CD8-positive, alpha-beta memory T cell (primary cell): ENCODE measurements around the gene NTM. TPM values are rescaled to one million over a fixed set of nuclear protein-coding genes. Genes with fewer than 3 reads are reported as not detected.

Experiments used
- CTCF ChIA-PET: fragments of 350-600 bp; sonication (Branson Sonifier 250); formaldehyde crosslinking; loops from one replicate; lab custom pipeline; 2021; ENCODE audit warnings: antibody characterized with exemption; lab: Charles Lee
- POLR2A ChIA-PET: fragments of 350-600 bp; sonication (Branson Sonifier 250); formaldehyde crosslinking; loops from one replicate; lab custom pipeline; 2021; ENCODE audit warnings: antibody characterized with exemption; lab: Charles Lee
- DNase-seq, 5 donors: peaks; one replicate each; pipeline versions ENCODE4 v3.0.0 to v3.0.0-alpha.2; 2020 to 2022; ENCODE audit warnings: mixed read lengths in 1 of 5
- H3K27ac ChIP-seq: one replicate; pipeline ENCODE4 v1.7.0; 2013; ENCODE audit warnings: low read depth, mild to moderate bottlenecking, low read length, moderate library complexity
- H3K27me3 ChIP-seq: 2 replicates; pipeline ENCODE4 v1.7.0; 2013; ENCODE audit warnings: low read length, mild to moderate bottlenecking; ENCODE audit not compliant: insufficient read depth, poor library complexity, severe bottlenecking
- H3K36me3 ChIP-seq: 2 replicates; pipeline ENCODE4 v1.7.0; 2013; ENCODE audit warnings: mild to moderate bottlenecking, low read length, moderate library complexity; ENCODE audit not compliant: insufficient read depth
- H3K4me1 ChIP-seq: 2 replicates; pipeline ENCODE4 v1.7.0; 2013; ENCODE audit warnings: mild to moderate bottlenecking, low read length, moderate library complexity; ENCODE audit not compliant: insufficient read depth
- H3K4me3 ChIP-seq: 2 replicates; pipeline ENCODE4 v1.7.0; 2013; ENCODE audit warnings: mild to moderate bottlenecking, low read length
- H3K9me3 ChIP-seq: 2 replicates; pipeline ENCODE4 v1.7.0; 2013; ENCODE audit warnings: mild to moderate bottlenecking, low read length
- H3K27ac Mint-ChIP-seq, 8 donors: one replicate each; pipeline ENCODE4 v1.8.0; 2020 to 2021; ENCODE audit warnings: mixed read lengths in 8 of 8, mild to moderate bottlenecking in 6 of 8, inconsistent platforms in 3 of 8, moderate library complexity in 3 of 8
- H3K27me3 Mint-ChIP-seq, 2 donors: one replicate each; pipeline ENCODE4 v1.8.0; 2020 to 2021; ENCODE audit warnings: mixed read lengths in 2 of 2, mild to moderate bottlenecking in 1 of 2, moderate library complexity in 1 of 2
- H3K36me3 Mint-ChIP-seq, 3 donors: one replicate each; pipeline ENCODE4 v1.8.0; 2020 to 2021; ENCODE audit warnings: mixed read lengths in 3 of 3, inconsistent platforms in 1 of 3, mild to moderate bottlenecking in 1 of 3
- H3K4me1 Mint-ChIP-seq, 3 donors: one replicate each; pipeline ENCODE4 v1.8.0; 2020 to 2021; ENCODE audit warnings: mixed read lengths in 3 of 3, inconsistent platforms in 1 of 3, mild to moderate bottlenecking in 1 of 3
- H3K4me3 Mint-ChIP-seq, 7 donors: one replicate each; pipeline ENCODE4 v1.8.0; 2020 to 2021; ENCODE audit warnings: mixed read lengths in 7 of 7, mild to moderate bottlenecking in 6 of 7, moderate library complexity in 4 of 7, inconsistent platforms in 2 of 7
- H3K9me3 Mint-ChIP-seq, 5 donors: one replicate each; pipeline ENCODE4 v1.8.0; 2020 to 2022; ENCODE audit warnings: mixed read lengths in 5 of 5, mild to moderate bottlenecking in 3 of 5, moderate library complexity in 2 of 5, inconsistent platforms in 1 of 5
- polyA plus RNA-seq: library from polyadenylated mRNA; unstranded; fragments of 300-500 nt; fragmentation: Illumina TruSeq; gene quantifications from one replicate; pipeline ENCODE4 v1.2.3, GENCODE V29; 2021
- total RNA-seq, 2 experiments: library from RNA; stranded (reverse); gene quantifications; one replicate each; pipeline ENCODE4 v1.2.3, GENCODE V29; 2021

NTM gene
- not detected for total RNA-seq
- polyA plus RNA-seq = not detected

DNA sequence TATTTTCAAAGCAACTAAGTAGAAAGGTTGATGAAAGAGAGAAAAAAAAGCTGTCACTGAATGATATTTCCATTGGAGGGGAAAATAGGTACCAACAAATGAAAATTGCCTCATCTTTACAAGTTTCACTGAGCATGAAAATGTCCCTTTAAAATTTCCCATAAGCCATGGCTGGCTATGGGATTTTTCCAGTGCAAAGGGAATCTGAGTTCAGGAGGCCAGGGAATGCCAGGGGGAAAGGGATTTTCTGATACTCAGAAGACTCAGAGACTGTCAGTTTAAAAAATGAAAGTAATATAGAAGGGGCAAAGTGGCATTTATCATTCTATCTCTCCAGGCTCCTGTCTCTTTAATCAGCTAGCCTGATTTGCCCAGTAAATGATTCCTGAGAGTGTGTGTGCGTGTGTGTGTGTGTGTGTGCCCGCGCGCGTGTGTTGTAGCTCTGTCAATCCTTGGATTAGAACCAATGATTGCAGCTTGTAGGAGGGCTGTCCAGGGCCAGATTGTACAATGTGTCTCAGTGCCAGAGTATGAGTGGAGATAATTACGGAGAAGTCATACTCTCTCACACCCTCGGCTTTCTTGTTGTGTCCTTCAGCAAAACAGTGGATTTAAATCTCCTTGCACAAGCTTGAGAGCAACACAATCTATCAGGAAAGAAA lies at the start of gene NTM:
NTM (plus strand) TSS at position 526 of the 662 bp plus-strand sequence.
- POLR2A ChIA-PET = no interaction called here
- H3K4me3 ChIP-seq = no peak within 1 kb of the TSS
- Mint-ChIP-seq H3K27me3 (no peaks in the 10 kb centered on the region), H3K9me3 (peaks cover 0 to 7% (median 0%) of the 10 kb centered on the region in 5 donors), H3K4me1 (no peaks in the 10 kb centered on the region), H3K4me3 (no peak within 1 kb of the TSS), H3K36me3 (no peaks in the 10 kb centered on the region), H3K27ac (no peak within 1 kb of the TSS)
- H3K4me1 ChIP-seq = no peaks in the 10 kb centered on the region
- H3K27ac ChIP-seq = no peak within 1 kb of the TSS
- H3K27me3 ChIP-seq = no peaks in the 10 kb centered on the region
- CTCF ChIA-PET = no interaction called here
- no peaks in the 10 kb centered on the region for H3K9me3 ChIP-seq
- H3K36me3 ChIP-seq = no peaks in the 10 kb centered on the region
- no peak for DNase-seq

DNA sequence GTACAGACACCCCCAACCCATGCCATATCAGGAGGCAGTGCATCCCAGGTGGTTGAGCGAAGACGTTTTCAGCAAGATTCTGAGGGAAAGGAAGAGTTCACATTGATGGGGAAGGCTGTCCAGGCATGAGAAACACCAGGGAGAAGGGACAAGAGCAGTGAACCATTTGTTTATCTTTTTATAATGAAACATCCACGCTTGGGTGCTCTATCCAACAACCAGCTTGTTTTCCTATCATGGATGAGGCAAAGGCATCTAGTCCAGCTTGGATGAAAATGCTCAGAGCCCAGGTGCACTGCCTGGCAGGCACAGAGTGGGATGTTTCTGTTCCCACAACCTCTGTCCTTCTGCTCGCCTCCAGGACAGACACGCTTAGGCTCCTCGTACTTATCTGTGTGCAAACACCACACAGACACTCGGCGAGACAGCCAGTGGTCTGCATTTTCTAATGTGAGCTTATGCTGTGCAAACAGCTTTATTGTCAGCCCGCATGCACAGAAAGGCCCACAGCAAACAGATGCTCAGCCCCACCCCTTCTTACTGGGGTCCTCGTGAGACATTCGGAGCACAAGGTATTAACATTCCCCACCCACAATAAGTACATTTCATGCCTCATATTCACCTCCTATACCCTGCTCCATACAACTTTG lies 45.4 kb upstream of the NTM start:
- Histone ChIP-seq H3K27me3 (no peaks in the 10 kb centered on the region), H3K9me3 (no peaks in the 10 kb centered on the region), H3K4me3 (no peak overlapping the region), H3K27ac (no peak overlapping the region), H3K4me1 (no peaks in the 10 kb centered on the region), H3K36me3 (no peaks in the 10 kb centered on the region)
- Mint-ChIP-seq H3K36me3 (no peaks in the 10 kb centered on the region), H3K4me3 (no peak overlapping the region), H3K27ac (no peak overlapping the region), H3K9me3 (peaks cover 0 to 2% (median 0%) of the 10 kb centered on the region in 5 donors), H3K4me1 (no peaks in the 10 kb centered on the region), H3K27me3 (peaks cover 0 to 1% of the 10 kb centered on the region in 2 donors)
- CTCF ChIA-PET = no interaction called here
- POLR2A ChIA-PET = no interaction called here
- DNase-seq = no peak

GRCh38 chr11:131326829-131327228 lies 43.6 kb upstream of the NTM start:
- H3K36me3 ChIP-seq = no peaks in the 10 kb centered on the region
- H3K4me1 ChIP-seq = no peaks in the 10 kb centered on the region
- Mint-ChIP-seq H3K4me3 (no peak overlapping the region), H3K27ac (no peak overlapping the region), H3K4me1 (no peaks in the 10 kb centered on the region), H3K36me3 (no peaks in the 10 kb centered on the region), H3K9me3 (peaks cover 0 to 2% (median 1%) of the 10 kb centered on the region in 5 donors), H3K27me3 (peaks cover 0 to 1% of the 10 kb centered on the region in 2 donors)
- H3K4me3 ChIP-seq = no peak overlapping the region
- CTCF ChIA-PET = no interaction called here
- no peak for DNase-seq
- H3K27me3 ChIP-seq = no peaks in the 10 kb centered on the region
- H3K27ac ChIP-seq = no peak overlapping the region
- H3K9me3 ChIP-seq = no peaks in the 10 kb centered on the region
- POLR2A ChIA-PET = no interaction called here

DNA sequence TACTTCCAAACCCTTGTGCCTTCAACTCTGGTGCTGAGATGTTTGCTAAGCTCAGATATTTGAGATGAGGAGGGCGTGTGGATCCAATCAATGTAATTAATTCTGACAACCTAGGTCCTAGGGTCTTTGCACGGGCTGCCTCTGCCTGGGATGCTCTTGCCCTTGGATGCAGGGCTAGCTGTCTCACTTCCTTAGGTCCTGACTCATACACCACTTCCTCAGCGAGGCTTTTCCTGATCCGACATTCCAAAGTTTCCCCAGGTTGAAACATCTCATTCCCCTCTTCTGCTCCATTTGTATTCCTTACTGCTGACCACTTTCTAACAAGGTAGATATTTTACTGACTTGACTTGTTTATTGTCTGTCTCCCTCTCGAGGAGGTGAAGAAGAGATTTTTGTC lies 43.0 kb upstream of the NTM start:
- no peak overlapping the region for H3K27ac ChIP-seq
- H3K4me1 Mint-ChIP-seq = no peaks in the 10 kb centered on the region
- POLR2A ChIA-PET = no interaction called here
- no peaks in the 10 kb centered on the region for H3K36me3 Mint-ChIP-seq
- no peaks in the 10 kb centered on the region for H3K36me3 ChIP-seq
- no peaks in the 10 kb centered on the region for H3K4me1 ChIP-seq
- DNase-seq = no peak
- H3K9me3 Mint-ChIP-seq = peaks cover 0 to 2% (median 1%) of the 10 kb centered on the region in 5 donors
- no peak overlapping the region for H3K4me3 ChIP-seq
- no peak overlapping the region for H3K4me3 Mint-ChIP-seq
- H3K27ac Mint-ChIP-seq = no peak overlapping the region
- no peaks in the 10 kb centered on the region for H3K9me3 ChIP-seq
- peaks cover 0 to 1% of the 10 kb centered on the region in 2 donors for H3K27me3 Mint-ChIP-seq
- H3K27me3 ChIP-seq = no peaks in the 10 kb centered on the region
- CTCF ChIA-PET = no interaction called here

- no peaks in the 10 kb centered on the region for H3K4me1 Mint-ChIP-seq
- CTCF ChIA-PET = no interaction called here
- H3K36me3 Mint-ChIP-seq = no peaks in the 10 kb centered on the region
- H3K27me3 ChIP-seq = no peaks in the 10 kb centered on the region
- H3K4me3 ChIP-seq = no peak overlapping the region
- H3K27me3 Mint-ChIP-seq = peaks cover 0 to 1% of the 10 kb centered on the region in 2 donors
- H3K36me3 ChIP-seq = no peaks in the 10 kb centered on the region
- no peak overlapping the region for H3K27ac Mint-ChIP-seq
- no peaks in the 10 kb centered on the region for H3K9me3 ChIP-seq
- no peak overlapping the region for H3K4me3 Mint-ChIP-seq
- no peaks in the 10 kb centered on the region for H3K4me1 ChIP-seq
- H3K9me3 Mint-ChIP-seq = peaks cover 0 to 2% (median 1%) of the 10 kb centered on the region in 5 donors
- POLR2A ChIA-PET = no interaction called here
- DNase-seq = no peak
- no peak overlapping the region for H3K27ac ChIP-seq
These were observed 41.6 kb upstream of the NTM start for GRCh38 chr11:131328843-131329242.

DNA sequence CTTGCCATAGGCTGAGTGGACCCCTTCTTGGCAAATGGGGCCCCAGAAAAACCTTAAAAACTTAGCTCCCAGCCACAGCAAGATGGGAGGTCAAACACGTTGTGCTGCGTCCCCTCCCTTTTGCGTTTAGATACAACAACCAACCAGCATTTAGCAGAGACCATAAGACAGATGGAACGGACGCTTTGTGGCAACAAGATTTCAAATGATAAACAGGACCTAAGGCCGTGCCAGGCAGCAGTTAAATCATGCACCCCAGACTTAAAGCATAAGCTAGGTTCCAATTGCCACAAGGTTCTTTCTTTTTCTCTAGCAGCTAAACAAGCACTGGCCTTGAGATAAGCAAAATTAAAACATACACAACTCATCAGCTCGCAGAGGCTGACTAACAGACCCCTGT lies 39.4 kb upstream of the NTM start:
- ChIA-PET POLR2A (no interaction called here), CTCF (no interaction called here)
- no peaks in the 10 kb centered on the region for H3K36me3 Mint-ChIP-seq
- H3K27ac Mint-ChIP-seq = no peak overlapping the region
- Histone ChIP-seq H3K36me3 (no peaks in the 10 kb centered on the region), H3K4me3 (no peak overlapping the region), H3K27ac (no peak overlapping the region), H3K27me3 (no peaks in the 10 kb centered on the region), H3K4me1 (no peaks in the 10 kb centered on the region), H3K9me3 (no peaks in the 10 kb centered on the region)
- no peak for DNase-seq
- peaks cover 0 to 4% (median 2%) of the 10 kb centered on the region in 5 donors for H3K9me3 Mint-ChIP-seq
- H3K4me3 Mint-ChIP-seq = no peak overlapping the region
- H3K27me3 Mint-ChIP-seq = peaks cover 0 to 1% of the 10 kb centered on the region in 2 donors
- H3K4me1 Mint-ChIP-seq = no peaks in the 10 kb centered on the region

GRCh38 chr11:131331546-131331945 lies 38.9 kb upstream of the NTM start:
- H3K27ac ChIP-seq = no peak overlapping the region
- CTCF ChIA-PET = interaction anchor here (0.8 kb wide), 1 partner anchor 9 kb away, joined by 3 read pairs; no protein-coding TSS in a partner anchor
- Mint-ChIP-seq H3K4me3 (no peak overlapping the region), H3K27me3 (peaks cover 0 to 1% of the 10 kb centered on the region in 2 donors), H3K9me3 (peaks cover 0 to 4% (median 2%) of the 10 kb centered on the region in 5 donors), H3K27ac (no peak overlapping the region), H3K4me1 (no peaks in the 10 kb centered on the region), H3K36me3 (no peaks in the 10 kb centered on the region)
- no peaks in the 10 kb centered on the region for H3K9me3 ChIP-seq
- H3K4me3 ChIP-seq = no peak overlapping the region
- H3K36me3 ChIP-seq = no peaks in the 10 kb centered on the region
- POLR2A ChIA-PET = no interaction called here
- H3K4me1 ChIP-seq = no peaks in the 10 kb centered on the region
- H3K27me3 ChIP-seq = no peaks in the 10 kb centered on the region
- DNase-seq = no peak

DNA sequence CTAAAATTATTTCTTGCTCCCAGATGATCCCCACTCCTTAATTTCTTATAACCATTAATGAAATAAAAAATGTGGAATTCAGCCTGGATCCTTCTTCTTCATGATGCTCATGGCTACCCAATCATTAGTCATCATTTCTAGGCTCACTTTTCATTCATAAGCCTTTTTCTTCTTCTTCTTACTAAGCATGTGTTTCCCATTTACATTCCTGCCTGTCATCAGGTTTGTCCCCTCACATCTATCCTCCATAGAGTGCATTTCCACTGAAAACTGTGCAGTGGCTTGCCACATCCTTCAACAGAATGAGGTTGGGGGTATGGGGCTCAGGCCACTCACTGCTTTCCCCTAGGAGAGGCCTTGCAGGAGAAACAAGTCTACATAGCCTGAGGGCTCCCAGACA lies 35.8 kb upstream of the NTM start:
- POLR2A ChIA-PET = no interaction called here
- H3K27me3 ChIP-seq = no peaks in the 10 kb centered on the region
- H3K4me3 Mint-ChIP-seq = no peak overlapping the region
- H3K36me3 Mint-ChIP-seq = no peaks in the 10 kb centered on the region
- no peaks in the 10 kb centered on the region for H3K9me3 ChIP-seq
- DNase-seq = no peak
- no peak overlapping the region for H3K27ac Mint-ChIP-seq
- no peaks in the 10 kb centered on the region for H3K4me1 Mint-ChIP-seq
- no peak overlapping the region for H3K27ac ChIP-seq
- no peaks in the 10 kb centered on the region for H3K27me3 Mint-ChIP-seq
- H3K4me3 ChIP-seq = no peak overlapping the region
- CTCF ChIA-PET = no interaction called here
- no peaks in the 10 kb centered on the region for H3K4me1 ChIP-seq
- H3K36me3 ChIP-seq = no peaks in the 10 kb centered on the region
- peaks cover 0 to 3% (median 2%) of the 10 kb centered on the region in 5 donors for H3K9me3 Mint-ChIP-seq
